Esophagus (tissue), 2 donors: ENCODE measurements around the gene LRCH2. TPM values are rescaled to one million over a fixed set of nuclear protein-coding genes. Genes with fewer than 3 reads are reported as not detected.

Source experiments
- H3K27ac ChIP-seq, 2 donors: one replicate each; pipeline ENCODE4 v1.5.1; 2013; ENCODE audit warnings: low read depth in 2 of 2, mild to moderate bottlenecking in 2 of 2, inconsistent platforms in 1 of 2, low read length in 1 of 2, moderate library complexity in 1 of 2
- H3K27me3 ChIP-seq, 2 donors: one replicate each; pipeline ENCODE4 v1.6.1; 2013; ENCODE audit warnings: low read length in 2 of 2, control low read depth in 1 of 2, mild to moderate bottlenecking in 1 of 2; ENCODE audit not compliant: insufficient read depth in 2 of 2, control insufficient read depth in 1 of 2
- H3K36me3 ChIP-seq, 2 donors: one replicate each; pipeline ENCODE4 v1.6.1; 2013; ENCODE audit warnings: low read length in 1 of 2; ENCODE audit not compliant: control insufficient read depth in 2 of 2, insufficient read depth in 2 of 2
- H3K4me1 ChIP-seq, 2 donors: one replicate each; pipeline ENCODE4 v1.6.1; 2013; ENCODE audit warnings: low read length in 1 of 2; ENCODE audit not compliant: control insufficient read depth in 2 of 2, insufficient read depth in 2 of 2
- H3K4me3 ChIP-seq, 2 donors: one replicate each; pipeline ENCODE4 v1.5.1; 2013; ENCODE audit warnings: low read length in 2 of 2, mild to moderate bottlenecking in 2 of 2, low read depth in 1 of 2, moderate library complexity in 1 of 2
- H3K9me3 ChIP-seq, 2 donors: one replicate each; pipeline ENCODE4 v1.6.1; 2013; ENCODE audit warnings: mild to moderate bottlenecking in 2 of 2, low read depth in 1 of 2, low read length in 1 of 2, moderate library complexity in 1 of 2; ENCODE audit not compliant: control insufficient read depth in 2 of 2, insufficient read depth in 1 of 2
- WGBS, 2 donors: extraction: QIAGEN DNeasy Blood & Tissue Kit; methylation state at CpG; one replicate each; pipeline ENCODE4 v1.1.7; 2013; 5-methylcytosine and 5-hydroxymethylcytosine counted together
- polyA plus RNA-seq, 2 donors: library from polyadenylated mRNA; stranded (reverse); fragments of 200-250 nt; gene quantifications; one replicate each; pipeline ENCODE4 v1.2.3, GENCODE V29; 2013
- donor health status: healthy with polysubstance abuse.
- donor health status: Bipolar disorder and iron deficiency.

The LRCH2 gene
- polyA plus RNA-seq, 2 donors: 0.35 to 0.45 TPM

GRCh38 chrX:115257711-115258110, 23.8 kb upstream of the LRCH2 start:
- no peaks in the 10 kb centered on the region for H3K36me3 ChIP-seq
- no peaks in the 10 kb centered on the region for H3K4me1 ChIP-seq
- peaks cover 0 to 2% of the 10 kb centered on the region in 2 donors for H3K27me3 ChIP-seq
- H3K27ac ChIP-seq: no peak overlapping the region
- H3K9me3 ChIP-seq: no peaks in the 10 kb centered on the region
- no peak overlapping the region for H3K4me3 ChIP-seq

GRCh38 chrX:115255003-115255402, 21.1 kb upstream of the LRCH2 start:
- Histone ChIP-seq H3K36me3 (no peaks in the 10 kb centered on the region), H3K4me1 (no peaks in the 10 kb centered on the region), H3K9me3 (no peaks in the 10 kb centered on the region), H3K27ac (no peak overlapping the region), H3K4me3 (no peak overlapping the region), H3K27me3 (no peaks in the 10 kb centered on the region)
- 62 to 66% methylated on average over 2 of the region's 2 CpGs for WGBS, 2 donors

GRCh38 chrX:115251458-115252233, 17.8 kb upstream of the LRCH2 start:
- WGBS, 2 donors: 52 to 75% methylated on average over 2 of the region's 2 CpGs

GRCh38 chrX:115237056-115237455, 3.2 kb upstream of the LRCH2 start:
- Histone ChIP-seq H3K27ac (no peak overlapping the region), H3K4me3 (no peak overlapping the region)
- 42 to 53% methylated on average over 1 of the region's 1 CpG for WGBS, 2 donors

More at GRCh38 chrX:115251458-115252233, 17.8 kb upstream of the LRCH2 start:
- Histone ChIP-seq H3K36me3 (no peaks in the 10 kb centered on the region), H3K9me3 (no peaks in the 10 kb centered on the region), H3K27me3 (peaks cover 0 to 4% of the 10 kb centered on the region in 2 donors), H3K4me3 (no peak overlapping the region), H3K4me1 (no peaks in the 10 kb centered on the region), H3K27ac (no peak overlapping the region)

GRCh38 chrX:115236560-115236959, 2.7 kb upstream of the LRCH2 start:
- H3K9me3 ChIP-seq: no peaks in the 10 kb centered on the region
- H3K27ac ChIP-seq: no peak overlapping the region
- H3K4me3 ChIP-seq: no peak overlapping the region
- H3K36me3 ChIP-seq: no peaks in the 10 kb centered on the region
- no peaks in the 10 kb centered on the region for H3K4me1 ChIP-seq
- peaks cover 0 to 18% of the 10 kb centered on the region in 2 donors for H3K27me3 ChIP-seq

More at GRCh38 chrX:115237056-115237455, 3.2 kb upstream of the LRCH2 start:
- Histone ChIP-seq H3K27me3 (peaks cover 0 to 15% of the 10 kb centered on the region in 2 donors), H3K9me3 (no peaks in the 10 kb centered on the region), H3K4me1 (no peaks in the 10 kb centered on the region), H3K36me3 (no peaks in the 10 kb centered on the region)

- no peaks in the 10 kb centered on the region for H3K9me3 ChIP-seq
- H3K27ac ChIP-seq: no peak overlapping the region
- no peak overlapping the region for H3K4me3 ChIP-seq
- peaks cover 0 to 13% of the 10 kb centered on the region in 2 donors for H3K27me3 ChIP-seq
- H3K36me3 ChIP-seq: no peaks in the 10 kb centered on the region
- WGBS, 2 donors: 6 to 18% methylated on average over 3 of the region's 3 CpGs
- no peaks in the 10 kb centered on the region for H3K4me1 ChIP-seq
Observed at GRCh38 chrX:115234461-115234860, 565 bp upstream of the LRCH2 start.

- no peaks in the 10 kb centered on the region for H3K9me3 ChIP-seq
- peak overlapping the region; percentile 37 to 51 for H3K4me3 ChIP-seq
- no peaks in the 10 kb centered on the region for H3K4me1 ChIP-seq
- H3K36me3 ChIP-seq: no peaks in the 10 kb centered on the region
- H3K27me3 ChIP-seq: peaks cover 0 to 13% of the 10 kb centered on the region in 2 donors
- H3K27ac ChIP-seq: no peak overlapping the region
- WGBS, 2 donors: 3 to 22% methylated on average over 6 of the region's 6 CpGs
Observed at GRCh38 chrX:115232933-115233496, 881 bp downstream of the LRCH2 start.

GRCh38 chrX:115229337-115230003, 4.4 kb downstream of the LRCH2 start:
- H3K27me3 ChIP-seq: peaks cover 0 to 13% of the 10 kb centered on the region in 2 donors
- WGBS, 2 donors: 17 to 38% methylated on average over 4 of the region's 4 CpGs
- H3K36me3 ChIP-seq: no peaks in the 10 kb centered on the region
- no peak overlapping the region for H3K4me3 ChIP-seq
- H3K9me3 ChIP-seq: no peaks in the 10 kb centered on the region
- no peaks in the 10 kb centered on the region for H3K4me1 ChIP-seq
- no peak overlapping the region for H3K27ac ChIP-seq

- no peaks in the 10 kb centered on the region for H3K9me3 ChIP-seq
- no peaks in the 10 kb centered on the region for H3K36me3 ChIP-seq
- peaks cover 0 to 3% of the 10 kb centered on the region in 2 donors for H3K27me3 ChIP-seq
- H3K4me1 ChIP-seq: no peaks in the 10 kb centered on the region
- H3K27ac ChIP-seq: no peak overlapping the region
- WGBS, 2 donors: 10 to 32% methylated on average over 1 of the region's 1 CpG
- no peak overlapping the region for H3K4me3 ChIP-seq
Observed at GRCh38 chrX:115226929-115227328, 7.0 kb downstream of the LRCH2 start.
